Activated CD4-positive, alpha-beta T cell treated with anti-CD3 and anti-CD28 coated beads, Interleukin-2, amount 50 U/mL, for 4 hours (primary cell): ENCODE results near the gene IGSF9B.
"Not testable (repeated sequence)": the region's sequence is repeated elsewhere in the genome, so short reads cannot be mapped to it uniquely, and the experiment has no call there.

Experiments used
- DNase-seq, 2 experiments: peaks; one replicate each; pipeline ENCODE4 v3.0.0-alpha.2; 2020

IGSF9B gene, protein sequence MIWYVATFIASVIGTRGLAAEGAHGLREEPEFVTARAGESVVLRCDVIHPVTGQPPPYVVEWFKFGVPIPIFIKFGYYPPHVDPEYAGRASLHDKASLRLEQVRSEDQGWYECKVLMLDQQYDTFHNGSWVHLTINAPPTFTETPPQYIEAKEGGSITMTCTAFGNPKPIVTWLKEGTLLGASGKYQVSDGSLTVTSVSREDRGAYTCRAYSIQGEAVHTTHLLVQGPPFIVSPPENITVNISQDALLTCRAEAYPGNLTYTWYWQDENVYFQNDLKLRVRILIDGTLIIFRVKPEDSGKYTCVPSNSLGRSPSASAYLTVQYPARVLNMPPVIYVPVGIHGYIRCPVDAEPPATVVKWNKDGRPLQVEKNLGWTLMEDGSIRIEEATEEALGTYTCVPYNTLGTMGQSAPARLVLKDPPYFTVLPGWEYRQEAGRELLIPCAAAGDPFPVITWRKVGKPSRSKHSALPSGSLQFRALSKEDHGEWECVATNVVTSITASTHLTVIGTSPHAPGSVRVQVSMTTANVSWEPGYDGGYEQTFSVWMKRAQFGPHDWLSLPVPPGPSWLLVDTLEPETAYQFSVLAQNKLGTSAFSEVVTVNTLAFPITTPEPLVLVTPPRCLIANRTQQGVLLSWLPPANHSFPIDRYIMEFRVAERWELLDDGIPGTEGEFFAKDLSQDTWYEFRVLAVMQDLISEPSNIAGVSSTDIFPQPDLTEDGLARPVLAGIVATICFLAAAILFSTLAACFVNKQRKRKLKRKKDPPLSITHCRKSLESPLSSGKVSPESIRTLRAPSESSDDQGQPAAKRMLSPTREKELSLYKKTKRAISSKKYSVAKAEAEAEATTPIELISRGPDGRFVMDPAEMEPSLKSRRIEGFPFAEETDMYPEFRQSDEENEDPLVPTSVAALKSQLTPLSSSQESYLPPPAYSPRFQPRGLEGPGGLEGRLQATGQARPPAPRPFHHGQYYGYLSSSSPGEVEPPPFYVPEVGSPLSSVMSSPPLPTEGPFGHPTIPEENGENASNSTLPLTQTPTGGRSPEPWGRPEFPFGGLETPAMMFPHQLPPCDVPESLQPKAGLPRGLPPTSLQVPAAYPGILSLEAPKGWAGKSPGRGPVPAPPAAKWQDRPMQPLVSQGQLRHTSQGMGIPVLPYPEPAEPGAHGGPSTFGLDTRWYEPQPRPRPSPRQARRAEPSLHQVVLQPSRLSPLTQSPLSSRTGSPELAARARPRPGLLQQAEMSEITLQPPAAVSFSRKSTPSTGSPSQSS (N-terminal part only)

DNA sequence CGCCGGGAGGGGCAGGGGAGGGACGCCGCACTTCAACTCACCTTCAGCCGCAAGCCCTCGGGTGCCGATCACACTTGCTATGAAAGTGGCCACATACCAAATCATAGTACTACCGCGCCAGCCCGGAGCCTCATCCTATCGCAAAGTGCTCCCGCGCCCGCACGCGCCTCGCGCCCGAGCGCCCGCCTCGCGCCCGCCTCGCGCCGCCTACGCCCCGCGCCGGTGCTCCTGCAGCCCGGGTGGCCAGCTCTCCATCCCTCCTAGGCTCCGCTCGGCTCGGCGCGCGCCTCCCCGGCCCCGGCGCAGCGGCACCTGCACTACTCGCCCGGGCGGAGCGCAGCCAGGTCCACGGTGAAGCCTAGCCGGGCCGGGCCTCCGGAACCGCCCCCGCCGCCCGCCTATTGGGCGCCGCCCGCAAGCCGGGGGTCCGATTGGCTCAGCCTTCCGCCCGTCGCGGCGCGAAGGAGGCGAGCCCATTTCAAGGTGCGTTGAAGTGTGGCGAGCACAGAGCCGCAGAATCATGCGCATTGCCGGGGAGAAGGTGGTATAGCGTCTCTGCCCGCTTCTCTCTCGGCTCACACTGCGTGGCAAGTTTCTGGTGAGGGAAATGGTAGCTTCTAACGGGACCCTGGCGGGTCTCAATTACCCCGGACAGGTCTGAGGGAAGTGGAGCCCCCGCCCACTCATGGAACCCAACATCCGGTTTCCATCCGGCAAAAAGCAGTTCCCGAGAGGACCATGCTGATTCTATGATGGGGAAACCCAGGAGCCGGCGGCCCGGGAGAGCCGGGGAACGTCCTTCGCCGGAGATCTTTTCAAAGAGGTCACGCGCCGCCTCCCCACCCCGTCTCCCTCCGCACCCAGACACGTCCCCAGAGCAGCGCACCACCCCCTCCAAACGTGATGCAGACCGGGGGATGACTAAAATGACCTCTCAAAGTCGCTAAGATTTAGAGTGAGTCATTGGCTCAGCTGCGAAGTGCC lies at the start of gene IGSF9B:
Gene IGSF9B (minus strand): TSS at position 319 of the 984 bp plus-strand sequence. CDS start 214 bp downstream, at position 105.
- peak; percentile 86 to 89 for DNase-seq

DNA sequence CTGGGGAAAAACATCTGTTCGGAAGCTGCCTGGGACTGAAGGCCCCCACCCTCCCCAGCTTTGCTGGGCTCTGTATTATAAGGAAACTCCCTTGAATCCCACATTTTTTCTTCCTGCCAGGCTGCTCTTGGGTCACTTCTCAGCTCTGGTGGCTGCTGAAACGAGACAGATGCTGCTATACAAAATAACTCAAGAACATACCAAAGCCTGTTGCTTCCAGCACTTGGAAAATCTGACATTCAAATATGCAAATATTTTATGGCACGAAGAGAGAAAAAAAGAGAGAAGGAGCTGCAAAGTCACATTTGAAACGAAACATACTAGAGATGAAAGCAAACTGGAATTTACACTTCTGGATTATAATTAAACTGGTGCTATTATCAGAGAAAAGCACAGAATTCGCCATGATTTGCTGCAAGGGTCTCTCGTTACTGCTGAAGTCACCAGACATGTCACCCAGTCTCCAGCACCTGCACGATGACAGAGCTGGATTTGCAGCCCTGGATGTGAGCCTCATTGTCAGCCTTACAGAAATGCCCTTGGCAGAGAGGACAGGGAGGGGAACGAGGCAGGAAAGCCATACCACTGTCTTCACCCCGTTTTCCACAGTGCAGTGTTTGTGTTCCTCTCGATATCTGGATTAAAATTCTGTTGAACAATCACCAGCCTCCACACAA lies 47.9 kb upstream of the IGSF9B start:
- no peak for DNase-seq

DNA sequence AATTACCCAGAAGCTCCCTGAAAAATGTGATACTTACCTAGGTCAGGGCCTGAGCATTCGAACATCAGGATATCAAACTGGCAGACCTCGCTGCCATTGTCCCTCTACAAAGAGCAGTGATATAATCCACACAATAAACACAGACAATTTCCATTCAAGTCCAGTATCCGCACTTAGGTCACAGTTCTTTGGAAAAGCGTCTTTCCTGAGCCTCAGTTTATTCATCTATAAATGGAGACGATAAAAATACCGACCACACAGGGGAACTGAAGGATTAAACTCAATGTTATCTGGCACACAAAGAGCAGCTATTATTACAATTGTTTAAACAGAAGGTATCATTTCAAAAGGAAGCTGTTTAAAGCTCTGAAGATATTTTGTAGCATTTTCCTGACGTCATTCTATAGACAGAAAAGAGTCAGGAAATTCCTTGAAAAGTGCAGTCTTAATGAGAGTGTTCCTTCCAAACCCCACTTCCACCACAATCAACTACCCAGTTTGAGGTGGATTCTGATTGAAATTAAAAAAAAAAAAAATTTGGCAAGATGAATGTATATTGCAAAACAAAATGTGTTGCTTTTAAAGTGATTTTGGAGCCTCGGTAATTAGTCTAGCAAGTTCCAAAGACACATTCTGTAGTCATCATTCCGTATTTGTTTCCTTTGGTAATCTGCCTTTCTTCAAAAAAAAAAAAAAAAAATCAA lies 47.2 kb upstream of the IGSF9B start:
- no peak for DNase-seq

DNA sequence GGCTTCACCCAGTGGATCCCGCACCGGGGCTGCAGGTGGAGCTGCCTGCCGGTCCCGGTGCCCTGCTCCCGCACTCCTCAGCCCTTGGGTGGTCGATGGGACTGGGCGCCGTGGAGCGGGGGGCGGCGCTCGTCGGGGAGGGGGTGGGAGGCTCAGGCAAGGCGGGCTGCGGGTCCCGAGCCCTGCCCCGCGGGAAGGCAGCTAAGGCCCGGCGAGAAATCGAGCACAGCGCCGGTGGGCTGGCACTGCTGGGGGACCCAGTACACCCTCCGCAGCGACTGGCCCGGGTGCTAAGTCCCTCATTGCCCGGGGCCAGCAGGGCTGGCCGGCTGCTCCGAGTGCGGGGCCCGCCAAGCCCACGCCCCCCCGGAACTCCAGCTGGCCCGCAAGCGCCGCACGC lies 46.1 kb upstream of the IGSF9B start:
- DNase-seq: not testable (repeated sequence)

DNA sequence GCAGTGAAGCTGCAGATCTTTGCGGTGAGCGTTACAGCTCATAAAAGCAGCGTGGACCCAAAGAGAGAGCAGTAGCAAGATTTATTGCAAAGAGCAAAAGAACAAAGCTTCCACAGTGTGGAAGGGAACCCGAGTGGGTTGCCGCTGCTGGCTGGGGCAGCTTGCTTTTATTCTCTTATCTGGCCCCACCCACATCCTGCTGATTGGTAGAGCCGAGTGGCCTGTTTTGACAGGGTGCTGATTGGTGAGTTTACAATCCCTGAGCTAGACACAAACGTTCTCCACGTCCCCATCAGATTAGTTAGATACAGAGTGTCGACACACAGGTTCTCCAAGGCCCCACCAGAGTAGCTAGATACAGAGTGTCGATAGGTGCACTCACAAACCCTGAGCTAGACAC lies 45.6 kb upstream of the IGSF9B start:
- DNase-seq: not testable (repeated sequence)

DNA sequence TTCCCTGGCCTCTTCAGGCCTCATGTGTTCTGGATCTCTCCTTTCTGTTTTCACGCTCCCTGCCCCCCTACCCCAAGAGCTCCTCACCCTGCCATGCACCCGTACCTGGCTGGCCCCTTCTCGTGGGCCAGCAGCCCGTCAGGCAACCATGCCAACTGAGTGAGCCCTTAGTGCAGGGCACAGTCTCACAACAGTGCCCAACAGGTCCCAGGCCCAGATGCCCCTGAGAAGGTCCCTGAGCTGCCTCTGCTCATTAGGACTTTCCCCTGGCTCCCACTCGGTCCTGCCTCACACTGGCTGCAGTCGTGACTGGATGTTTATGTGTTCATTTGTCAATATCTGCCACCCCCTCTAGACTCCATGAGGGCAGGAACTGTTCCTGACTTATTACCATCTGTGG lies 44.8 kb upstream of the IGSF9B start:
- no peak for DNase-seq

DNA sequence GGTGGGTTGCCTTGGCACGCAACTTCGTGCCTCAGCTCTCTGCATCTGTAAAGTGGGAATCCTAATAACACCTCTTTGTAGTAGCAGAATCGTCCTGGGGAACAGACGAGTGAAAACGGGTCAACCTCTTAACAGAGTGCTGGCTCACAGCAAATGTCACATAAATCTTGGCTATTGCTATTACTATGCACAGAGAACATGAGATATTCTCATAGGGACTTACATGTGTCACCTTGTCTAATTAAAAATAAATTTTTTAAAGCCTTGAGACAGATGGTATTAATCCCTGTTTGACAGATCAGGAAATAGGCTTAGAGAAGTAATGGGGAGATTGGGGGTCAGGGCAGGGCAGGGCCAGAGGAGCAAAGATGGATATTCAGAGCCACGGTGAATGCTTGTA lies 44.3 kb upstream of the IGSF9B start:
- DNase-seq: no peak

DNA sequence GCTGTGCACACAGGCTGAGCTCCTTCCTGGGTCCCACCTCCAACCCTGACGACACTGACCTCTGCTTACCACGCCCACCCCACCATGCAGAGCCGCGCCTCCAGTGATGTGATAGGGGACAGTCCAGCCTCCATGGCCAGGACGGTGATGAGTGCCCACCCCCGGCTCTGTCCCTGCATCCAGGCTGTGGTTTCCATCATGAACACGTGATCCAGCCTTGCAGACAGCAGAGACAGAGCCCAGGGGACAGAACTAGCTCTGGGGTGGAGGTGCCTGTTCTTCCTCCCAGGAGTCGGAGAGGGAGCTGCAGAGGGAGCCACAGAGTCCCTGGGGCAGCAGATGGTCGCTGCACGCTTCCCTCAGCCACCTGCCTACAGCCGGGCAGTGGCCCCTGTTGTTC lies 42.6 kb upstream of the IGSF9B start:
- DNase-seq: no peak

DNA sequence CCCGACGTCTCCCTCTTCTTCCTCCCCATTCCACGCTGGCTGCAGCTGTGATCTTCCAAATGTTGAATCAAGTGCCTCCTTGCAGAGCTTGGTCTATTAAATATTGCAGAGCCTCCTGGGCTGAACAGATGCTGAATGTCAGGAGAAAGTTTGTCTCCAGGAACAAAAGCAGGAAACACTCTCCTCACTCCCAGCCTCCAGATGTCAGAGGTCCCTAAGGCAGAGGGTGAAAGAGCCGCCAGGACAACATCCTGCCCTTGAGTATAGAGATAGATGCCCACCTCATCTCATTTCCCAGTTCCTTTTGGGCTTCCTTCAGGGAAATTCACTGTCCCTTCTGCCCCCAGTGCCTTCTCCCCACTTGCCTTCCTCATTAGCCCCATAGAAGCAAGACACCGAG lies 40.8 kb upstream of the IGSF9B start:
- DNase-seq: no peak

DNA sequence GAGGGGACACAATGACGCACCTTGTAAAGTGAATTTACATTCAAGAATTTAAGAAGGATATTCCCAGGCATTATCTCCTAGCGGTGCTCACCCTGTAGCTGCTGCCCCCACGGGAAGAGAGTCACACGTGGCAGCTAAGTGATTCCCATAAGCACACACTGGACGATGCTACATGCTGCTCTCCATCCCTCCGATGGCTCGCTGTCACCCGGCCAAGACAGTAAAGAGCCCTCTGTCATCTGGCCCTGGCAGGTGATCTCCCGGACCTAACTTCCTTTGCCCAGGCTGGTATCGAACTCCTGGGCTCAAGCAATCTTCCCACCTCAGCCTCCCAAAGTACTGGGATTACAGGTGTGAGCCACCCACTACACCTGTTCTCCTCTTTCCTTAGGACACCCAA lies 39.9 kb upstream of the IGSF9B start:
- DNase-seq: no peak

DNA sequence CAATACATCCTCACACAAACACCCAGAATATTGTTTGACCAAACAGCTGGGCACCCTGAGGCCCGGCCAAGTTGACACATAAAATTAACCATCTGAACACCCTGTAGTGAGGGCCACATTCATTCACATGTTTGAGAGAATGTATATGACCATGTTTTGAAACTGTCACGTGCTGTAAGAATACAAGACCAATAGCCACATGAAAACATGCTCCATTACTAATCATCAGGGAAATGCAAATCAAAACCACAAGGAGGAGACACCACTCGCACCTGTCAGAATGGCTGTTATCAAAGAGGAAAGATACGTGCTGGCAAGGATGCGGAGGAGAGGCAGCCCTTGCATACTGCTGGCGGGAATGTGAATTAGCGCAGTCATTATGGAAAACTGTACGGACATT lies 38.3 kb upstream of the IGSF9B start:
- DNase-seq: no peak

DNA sequence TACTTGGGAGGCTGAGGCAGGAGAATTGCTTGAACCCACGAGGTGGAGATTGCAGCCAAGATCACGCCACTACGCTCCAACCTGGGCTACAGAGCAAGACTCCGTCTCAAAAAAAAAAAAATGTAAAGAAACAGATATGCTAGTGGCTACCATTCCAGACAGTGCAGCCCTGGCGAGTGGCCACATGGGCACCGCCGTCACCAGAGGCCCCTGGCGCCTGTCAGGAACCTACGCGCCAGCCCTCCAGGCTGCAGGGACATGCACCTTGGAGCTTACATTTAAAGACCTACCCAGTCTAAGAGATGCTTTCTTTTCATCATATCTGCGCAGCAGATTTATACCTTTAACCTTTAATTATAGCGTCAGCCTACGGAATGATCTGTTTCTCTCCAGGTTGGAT lies 37.2 kb upstream of the IGSF9B start:
- DNase-seq: no peak

DNA sequence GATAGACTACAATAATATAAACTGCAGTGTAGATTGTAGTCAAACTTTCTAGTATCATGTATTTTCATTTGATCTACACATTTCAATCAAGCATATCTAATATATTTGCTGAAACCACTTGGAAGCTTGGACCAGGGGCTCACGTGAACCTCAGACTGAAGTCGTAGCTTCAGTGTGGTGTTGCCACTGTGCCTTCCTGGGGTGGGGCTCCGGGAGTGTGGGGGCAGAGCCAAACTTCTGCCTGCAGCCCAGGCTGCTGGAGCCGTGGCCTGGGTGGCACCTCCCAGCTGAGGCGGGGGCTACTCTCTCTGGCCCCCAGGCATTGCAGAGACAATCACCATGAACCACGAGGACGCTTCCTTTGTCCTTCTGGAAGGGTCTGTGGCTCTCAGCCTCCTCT lies 36.3 kb upstream of the IGSF9B start:
- DNase-seq: no peak

DNA sequence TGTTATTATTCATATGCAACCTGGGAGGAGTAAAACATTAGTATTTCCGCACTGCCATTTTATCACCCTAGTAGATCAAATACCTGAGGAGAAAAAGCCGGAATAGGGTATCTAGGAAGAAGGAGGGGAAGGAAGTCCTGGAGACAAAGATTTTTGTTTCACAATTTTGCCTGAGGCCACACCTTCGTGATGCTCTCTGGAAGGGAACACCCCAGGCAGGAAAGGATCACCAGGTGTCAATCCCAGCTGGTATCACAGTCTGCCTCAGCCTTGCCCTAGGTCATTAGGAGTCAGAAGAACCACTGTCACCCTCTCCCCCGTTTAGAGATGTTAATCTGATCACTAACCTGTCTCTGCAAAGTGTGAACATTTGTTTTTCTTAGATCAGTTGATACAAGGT lies 35.4 kb upstream of the IGSF9B start:
- DNase-seq: no peak

DNA sequence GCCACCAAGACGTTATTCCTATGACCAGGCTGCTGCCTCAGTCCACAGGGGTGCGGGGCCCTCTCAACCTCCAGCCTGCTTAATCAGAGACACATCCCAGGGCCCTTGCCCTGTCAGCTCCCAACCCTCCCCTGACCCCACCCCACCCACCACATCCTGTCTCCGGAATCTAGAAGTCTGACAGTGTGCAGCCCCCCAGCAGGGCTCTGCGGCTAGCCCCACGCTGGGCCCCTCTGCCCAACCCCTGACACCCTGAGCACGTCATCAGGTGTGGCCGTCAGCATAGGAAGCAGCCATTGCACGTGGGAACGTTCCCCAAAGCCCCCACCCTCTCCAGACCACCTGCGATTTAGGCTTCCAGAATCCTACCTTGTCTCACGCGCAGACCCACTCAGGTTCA lies 34.3 kb upstream of the IGSF9B start:
- no peak for DNase-seq

DNA sequence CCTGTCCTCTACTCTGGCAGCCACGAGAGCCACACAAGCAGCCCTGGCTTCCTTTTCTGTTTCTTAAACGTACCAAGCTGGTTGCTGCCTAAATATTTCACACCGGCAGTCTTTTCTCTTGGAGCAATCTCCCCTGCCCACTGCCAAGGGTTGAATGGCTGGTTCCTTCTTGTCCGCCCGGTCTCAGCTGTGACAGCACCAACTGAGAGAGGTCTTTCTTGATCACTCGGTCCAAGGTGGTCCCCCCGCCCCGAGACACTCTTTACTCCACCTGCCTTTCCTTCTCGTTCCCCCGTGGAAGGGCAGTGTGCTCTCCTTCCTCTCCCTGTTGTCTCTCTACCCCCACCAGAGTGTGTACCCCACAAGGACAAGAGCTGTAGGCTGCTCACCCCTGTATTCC lies 33.7 kb upstream of the IGSF9B start:
- no peak for DNase-seq

DNA sequence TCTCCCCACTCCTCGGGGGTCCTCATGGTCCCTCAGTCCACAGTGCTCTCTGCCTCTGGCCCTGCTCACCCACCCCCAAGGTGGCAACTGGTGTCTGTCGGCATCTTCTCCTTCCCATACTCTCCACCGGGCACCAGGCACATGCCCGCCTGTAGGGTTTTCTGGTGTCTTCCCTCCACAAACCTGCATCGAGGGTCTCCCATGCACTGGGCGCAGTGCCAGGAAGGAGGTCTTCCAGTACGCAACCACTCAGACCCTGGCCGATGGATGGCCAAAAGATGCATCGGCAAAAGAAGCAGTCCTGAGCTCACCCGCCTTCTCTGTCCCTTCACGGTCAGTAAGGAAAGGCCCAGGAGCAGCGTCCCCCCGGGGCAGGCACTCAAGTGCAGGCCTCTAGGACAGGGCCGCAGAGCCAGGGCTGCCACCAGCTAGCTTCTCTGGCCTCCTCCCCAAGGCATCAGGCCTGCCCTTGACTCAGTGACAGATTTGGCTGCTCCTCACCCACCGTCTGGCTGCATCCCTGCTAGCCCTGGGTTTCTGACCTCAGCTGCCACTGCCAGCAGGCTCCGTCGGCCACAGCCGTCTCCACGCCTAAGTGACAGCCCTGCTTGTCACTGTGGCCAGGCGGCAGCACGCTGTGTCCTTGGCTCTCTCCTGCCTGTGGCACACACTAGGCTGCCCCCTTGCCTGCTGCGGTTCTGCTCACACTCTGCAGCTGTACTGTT lies 32.1 kb upstream of the IGSF9B start:
- DNase-seq: no peak

DNA sequence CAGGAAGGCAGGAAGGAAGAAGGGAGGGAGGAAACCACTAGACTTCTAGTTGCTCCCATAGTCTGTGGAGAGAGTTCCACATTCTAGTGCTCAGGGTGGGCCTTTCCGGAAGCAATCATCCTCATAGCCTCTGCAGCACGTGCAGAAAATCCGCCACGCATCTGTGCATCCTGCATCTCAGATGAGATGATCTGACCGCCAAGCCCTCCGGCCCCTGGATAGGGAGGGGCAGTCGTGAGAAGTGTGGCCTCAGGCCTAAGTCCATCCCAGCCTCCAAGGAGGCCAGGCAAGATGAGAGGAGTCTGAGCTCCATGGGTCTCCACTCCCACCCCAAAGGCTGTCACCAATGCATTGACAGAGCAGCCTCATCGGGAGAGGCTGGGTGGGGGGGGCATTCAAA lies 30.4 kb upstream of the IGSF9B start:
- no peak for DNase-seq

DNA sequence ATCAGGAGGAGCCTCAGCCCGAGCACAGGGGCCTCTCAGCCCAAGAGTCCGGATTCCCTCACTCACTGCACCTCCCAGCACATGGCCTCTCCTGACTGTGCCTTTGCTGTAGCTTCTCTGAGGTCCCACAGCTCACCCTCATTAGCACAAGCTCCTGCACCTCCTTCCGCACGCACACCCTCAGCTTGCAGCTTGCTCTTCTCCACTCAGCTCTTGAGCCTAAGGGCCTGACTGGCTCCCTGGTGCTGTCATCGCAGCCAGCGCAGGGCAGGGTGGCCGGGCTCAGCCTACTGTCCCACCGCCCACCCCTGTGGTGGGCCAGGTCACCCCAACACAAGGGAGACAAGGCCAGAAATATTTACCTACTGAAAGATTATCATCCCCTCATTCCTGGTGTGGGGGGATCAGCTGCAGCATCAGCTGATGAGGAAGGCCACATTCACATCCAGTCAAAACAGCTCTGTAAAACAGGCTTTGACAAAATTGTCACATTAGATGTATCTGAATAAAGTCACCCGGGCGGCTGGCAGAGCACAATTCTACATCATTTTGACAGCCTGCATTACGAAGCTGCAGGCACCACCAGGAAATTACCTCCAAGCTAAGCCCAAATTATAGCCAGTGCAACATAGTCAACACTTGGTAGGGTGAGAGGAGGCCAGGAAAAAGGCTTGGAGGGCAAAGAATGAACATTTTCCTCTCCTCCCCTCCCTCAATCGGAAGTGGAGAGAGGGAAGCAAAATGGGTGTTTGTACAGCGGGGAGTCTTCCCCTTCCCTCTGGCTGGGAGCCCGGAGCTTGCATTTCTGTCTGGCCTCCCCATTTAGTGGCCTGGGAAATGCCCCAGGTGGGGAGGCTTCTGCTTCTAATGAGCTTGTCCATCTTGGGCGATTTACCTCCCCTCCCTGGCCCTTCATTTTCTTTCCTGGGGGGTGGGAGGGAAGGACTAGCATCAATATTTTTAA lies 29.5 kb upstream of the IGSF9B start:
- DNase-seq: no peak
